HCT116 (cell line): Measurements from ENCODE around the gene PARVB. TPM values are rescaled to one million over a fixed set of nuclear protein-coding genes. Genes with fewer than 3 reads are reported as not detected.

Experiments
- ATAC-seq: fragments of 200-7000 bp; cut with Tn5 transposase; 2 replicates; pipeline ENCODE4 v1.9.1; 2020; ENCODE audit warnings: mild to moderate bottlenecking, moderate library complexity
- BruUV-seq: library from RNA; stranded (reverse); fragments of 400-500 nt; replicated peaks from 2 replicates; lab custom pipeline; 2021; lab: Mats Ljungman, UMichigan
- CTCF ChIA-PET: fragments of 300-600 bp; sonication (Branson Sonifier 250); formaldehyde crosslinking; loops from one replicate; lab custom pipeline; 2021; ENCODE audit warnings: antibody characterized with exemption; lab: Charles Lee
- POLR2A ChIA-PET: fragments of 300-600, 350-600 bp; sonication (Branson Sonifier 250); formaldehyde crosslinking; loops from one replicate; lab custom pipeline; 2021; ENCODE audit warnings: antibody characterized with exemption; lab: Charles Lee
- RAD21 ChIA-PET, 2 experiments: fragments of 300-600 bp; sonication (Branson Sonifier 250); formaldehyde crosslinking; loops; one replicate each; lab custom pipeline; 2023; ENCODE audit warnings: low total read pairs in 2 of 2; ENCODE audit not compliant: uncharacterized antibody in 2 of 2, unreplicated experiment in 2 of 2, low non-redundant PET in 1 of 2; lab: Charles Lee
- DNase-seq: peaks from one replicate; pipeline ENCODE4 v3.0.0-alpha.2; 2010; ENCODE audit warnings: low read depth, low spot score
- H2AFZ ChIP-seq: fragments of 200-600 bp; shearing (Covaris generic), sonication (generic); 2 replicates; pipeline ENCODE4 v1.6.1; 2017; ENCODE audit warnings: low read depth, mixed run types, mixed read lengths, antibody characterized with exemption, low read length; ENCODE audit not compliant: poor library complexity, severe bottlenecking
- H3K27ac ChIP-seq: 2 replicates; pipeline ENCODE4 v1.5.1; 2012; ENCODE audit warnings: low read depth, low read length
- H3K27me3 ChIP-seq: fragments of 200-600 bp; sonication (generic); 2 replicates; pipeline ENCODE4 v1.6.1; 2016; ENCODE audit warnings: mixed run types, low read length, mixed read lengths; ENCODE audit not compliant: insufficient read depth
- H3K36me3 ChIP-seq, 2 experiments: fragments of 200-500 bp in 1 of 2; fragments of 200-600 bp in 1 of 2; sonication (Bioruptor generic) in 1 of 2; sonication (generic) in 1 of 2; 2 replicates each; pipeline versions ENCODE4 v1.5.1 to v1.6.1; 2014 to 2016; ENCODE audit warnings: low read length in 2 of 2, inconsistent platforms in 1 of 2, mixed read lengths in 1 of 2, mixed run types in 1 of 2; ENCODE audit not compliant: insufficient read depth in 2 of 2, control insufficient read depth in 1 of 2
- H3K4me1 ChIP-seq, 2 experiments: fragments of 200-600 bp in 1 of 2; sonication (generic) in 1 of 2; 2 replicates each; pipeline versions ENCODE4 v1.5.1 to v1.6.1; 2012 to 2017; ENCODE audit warnings: low read length in 2 of 2, inconsistent platforms in 1 of 2, mild to moderate bottlenecking in 1 of 2, mixed read lengths in 1 of 2, mixed run types in 1 of 2, moderate library complexity in 1 of 2; ENCODE audit not compliant: insufficient read depth in 2 of 2, control insufficient read depth in 1 of 2
- H3K4me2 ChIP-seq: fragments of 200-600 bp; sonication (generic); 2 replicates; pipeline ENCODE4 v1.6.1; 2017; ENCODE audit warnings: mixed run types, low read length, mixed read lengths
- H3K4me3 ChIP-seq, 2 experiments: fragments of 200-600 bp in 1 of 2; sonication (generic) in 1 of 2; replicated peaks in 1 of 2; 2 replicates each; pipeline ENCODE4 v1.5.1; 2011 to 2016; ENCODE audit warnings: low read length in 2 of 2, control low read depth in 1 of 2, low read depth in 1 of 2, mild to moderate bottlenecking in 1 of 2, mixed read lengths in 1 of 2, mixed run types in 1 of 2
- H3K79me2 ChIP-seq: fragments of 200-600 bp; sonication (generic); 2 replicates; pipeline ENCODE4 v1.6.1; 2017; ENCODE audit warnings: mild to moderate bottlenecking, mixed run types, low read length, moderate library complexity, mixed read lengths; ENCODE audit not compliant: insufficient read depth
- H3K9ac ChIP-seq: fragments of 200-600 bp; sonication (generic); 2 replicates; pipeline ENCODE4 v1.6.1; 2016; ENCODE audit warnings: low read length, mixed read lengths
- H3K9me2 ChIP-seq: fragments of 200-600 bp; sonication (generic), shearing (Covaris generic); 2 replicates; pipeline ENCODE4 v1.6.1; 2017; ENCODE audit warnings: mixed run types, mild to moderate bottlenecking, moderate library complexity; ENCODE audit not compliant: insufficient read depth
- H3K9me3 ChIP-seq, 2 experiments: fragments of 200-500 bp in 1 of 2; fragments of 200-600 bp in 1 of 2; sonication (Bioruptor generic) in 1 of 2; sonication (generic) in 1 of 2; 2 replicates each; pipeline ENCODE4 v1.6.1; 2014 to 2017; ENCODE audit warnings: low read length in 2 of 2, mixed read lengths in 2 of 2, inconsistent platforms in 1 of 2, low read depth in 1 of 2, mild to moderate bottlenecking in 1 of 2, mixed run types in 1 of 2, moderate library complexity in 1 of 2; ENCODE audit not compliant: control insufficient read depth in 1 of 2, insufficient read depth in 1 of 2
- H4K20me1 ChIP-seq: fragments of 200-600 bp; sonication (generic), shearing (Covaris generic); 2 replicates; pipeline ENCODE4 v1.6.1; 2017; ENCODE audit warnings: mixed run types, mild to moderate bottlenecking, moderate library complexity; ENCODE audit not compliant: insufficient read depth
- CEBPB ChIP-seq: IDR thresholded peaks from 2 replicates; pipeline ENCODE4 v1.6.1; 2012; ENCODE audit warnings: low read depth
- EGR1 ChIP-seq: IDR thresholded peaks from 2 replicates; pipeline ENCODE4 v1.6.1; 2012; ENCODE audit warnings: low read depth
- ELF1 ChIP-seq: IDR thresholded peaks from 2 replicates; pipeline ENCODE4 v1.6.1; 2012; ENCODE audit warnings: low read depth, borderline replicate concordance
- EZH2 ChIP-seq: fragments of 200-600 bp; sonication (generic); IDR thresholded peaks from 2 replicates; pipeline ENCODE4 v1.6.1; 2017; ENCODE audit warnings: antibody characterized with exemption, mixed run types
- FOSL1 ChIP-seq: IDR thresholded peaks from 2 replicates; pipeline ENCODE4 v1.6.1; 2012; ENCODE audit warnings: low read depth
- JUND ChIP-seq: IDR thresholded peaks from 2 replicates; pipeline ENCODE4 v1.6.1; 2012
- POLR2AphosphoS5 ChIP-seq: IDR thresholded peaks from 2 replicates; pipeline ENCODE4 v1.6.1; 2011; ENCODE audit warnings: mild to moderate bottlenecking, low read depth, low read length, moderate library complexity
- RAD21 ChIP-seq: IDR thresholded peaks from 2 replicates; pipeline ENCODE4 v1.6.1; 2012; ENCODE audit warnings: low read depth, mild to moderate bottlenecking
- SIN3A ChIP-seq: IDR thresholded peaks from 2 replicates; pipeline ENCODE4 v1.6.1; 2012; ENCODE audit warnings: low read depth
- SP1 ChIP-seq: IDR thresholded peaks from 2 replicates; pipeline ENCODE4 v1.6.1; 2012; ENCODE audit warnings: low read depth
- SRF ChIP-seq: IDR thresholded peaks from 2 replicates; pipeline ENCODE4 v1.6.1; 2012; ENCODE audit warnings: low read depth
- YY1 ChIP-seq: IDR thresholded peaks from 2 replicates; pipeline ENCODE4 v1.6.1; 2011; ENCODE audit warnings: low read length, low read depth, moderate library complexity, mild to moderate bottlenecking; ENCODE audit not compliant: insufficient replicate concordance; ENCODE audit errors: extremely low read depth
- intact Hi-C: fragments of 100-400 bp; cut with micrococcal nuclease; formaldehyde crosslinking; loops from 2 replicates; pipeline ENCODE4 v1.10.0; 2022
- total RNA-seq: library from RNA; stranded (reverse); gene quantifications from one replicate; pipeline ENCODE4 v1.2.1, GENCODE V29; 2021; ENCODE audit not compliant: unreplicated experiment
- TF ChIP-seq, protein P1 (sequence below): IDR thresholded peaks from 2 replicates; pipeline ENCODE4 v1.6.1; 2011; ENCODE audit warnings: mild to moderate bottlenecking, low read length, moderate library complexity; ENCODE audit not compliant: insufficient replicate concordance; ENCODE audit errors: extremely low read depth
- TF ChIP-seq, protein P2 (sequence below): IDR thresholded peaks from 2 replicates; pipeline ENCODE4 v1.6.1; 2012; ENCODE audit warnings: low read depth
- TF ChIP-seq, protein P3 (sequence below): IDR thresholded peaks from 2 replicates; pipeline ENCODE4 v1.6.1; 2012
- TF ChIP-seq, protein P4 (sequence below): IDR thresholded peaks from 2 replicates; pipeline ENCODE4 v1.6.1; 2012

Gene PARVB
- total RNA-seq, 1 experiment from 2014 or later, result 21.4 TPM

DNA sequence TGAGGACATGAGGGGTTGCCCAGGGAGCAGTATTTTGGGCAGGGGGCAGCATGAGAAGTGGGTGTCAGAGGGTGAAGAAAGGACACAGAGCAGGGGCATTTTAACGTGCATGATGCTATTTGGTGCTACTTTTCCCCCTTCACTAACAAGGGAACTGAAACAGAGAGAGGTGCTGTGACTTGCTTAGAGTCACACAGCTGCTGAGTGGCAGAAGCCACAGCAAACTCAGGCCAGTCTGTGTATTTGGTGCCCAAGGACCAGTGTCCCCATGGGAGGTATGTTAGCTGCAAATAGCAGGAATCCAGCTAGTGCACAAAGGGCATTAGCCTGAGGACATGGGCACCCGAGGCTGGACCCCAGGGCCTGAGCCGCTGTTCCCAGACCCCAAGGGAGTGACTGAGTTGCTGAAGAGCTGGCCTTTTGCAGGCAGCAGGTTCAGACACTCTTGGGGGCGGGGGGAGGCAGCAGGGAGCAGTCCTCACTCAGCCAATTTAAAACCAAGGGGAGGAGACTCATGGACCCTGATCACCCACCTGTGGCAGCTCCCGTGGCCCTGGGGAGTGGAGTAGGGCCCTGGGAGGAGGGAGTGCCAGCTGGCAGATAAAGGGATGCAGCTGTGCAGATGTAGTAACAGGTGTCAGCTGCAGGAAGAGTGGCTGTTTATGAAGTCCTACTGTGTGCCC lies 171.2 kb downstream of the PARVB start:
- CTCF ChIA-PET, result interaction anchor here (1.2 kb wide), 1 partner anchor 109 kb away, joined by 3 read pairs; no protein-coding TSS in a partner anchor
- H3K4me2 ChIP-seq, result no peak overlapping the region

More for the DNA sequence above, 171.2 kb downstream of the PARVB start:
- Histone ChIP-seq H3K9me3 (no peaks in the 10 kb centered on the region), H3K27me3 (peaks cover 32% of the 10 kb centered on the region), H2AFZ (no peak overlapping the region), H3K27ac (no peak overlapping the region), H3K9ac (no peak overlapping the region), H3K4me3 (no peak overlapping the region), H3K4me1 (peaks cover 4 to 16% of the 10 kb centered on the region in 2 experiments; a peak in 3 of 4 replicates), H3K79me2 (no peaks in the 10 kb centered on the region), H3K9me2 (no peaks in the 10 kb centered on the region), H3K36me3 (no peaks in the 10 kb centered on the region), H4K20me1 (no peaks in the 10 kb centered on the region)
- intact Hi-C loops, result no loop called here
- ChIA-PET RAD21 (no interaction called here), POLR2A (no interaction called here)
- no TSS peak for BruUV-seq
- no peak for ATAC-seq
- no peak for DNase-seq
- TF ChIP-seq ELF1 (no peak), SP1 (no peak), EZH2 (no peak), RAD21 (no peak), SRF (no peak), POLR2AphosphoS5 (no peak), CEBPB (no peak), EGR1 (no peak), YY1 (no peak), SIN3A (no peak), JUND (no peak), FOSL1 (no peak)
- TF ChIP-seq, protein P1, sequence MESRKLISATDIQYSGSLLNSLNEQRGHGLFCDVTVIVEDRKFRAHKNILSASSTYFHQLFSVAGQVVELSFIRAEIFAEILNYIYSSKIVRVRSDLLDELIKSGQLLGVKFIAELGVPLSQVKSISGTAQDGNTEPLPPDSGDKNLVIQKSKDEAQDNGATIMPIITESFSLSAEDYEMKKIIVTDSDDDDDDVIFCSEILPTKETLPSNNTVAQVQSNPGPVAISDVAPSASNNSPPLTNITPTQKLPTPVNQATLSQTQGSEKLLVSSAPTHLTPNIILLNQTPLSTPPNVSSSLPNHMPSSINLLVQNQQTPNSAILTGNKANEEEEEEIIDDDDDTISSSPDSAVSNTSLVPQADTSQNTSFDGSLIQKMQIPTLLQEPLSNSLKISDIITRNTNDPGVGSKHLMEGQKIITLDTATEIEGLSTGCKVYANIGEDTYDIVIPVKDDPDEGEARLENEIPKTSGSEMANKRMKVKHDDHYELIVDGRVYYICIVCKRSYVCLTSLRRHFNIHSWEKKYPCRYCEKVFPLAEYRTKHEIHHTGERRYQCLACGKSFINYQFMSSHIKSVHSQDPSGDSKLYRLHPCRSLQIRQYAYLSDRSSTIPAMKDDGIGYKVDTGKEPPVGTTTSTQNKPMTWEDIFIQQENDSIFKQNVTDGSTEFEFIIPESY, result no peak
- TF ChIP-seq, protein P2, sequence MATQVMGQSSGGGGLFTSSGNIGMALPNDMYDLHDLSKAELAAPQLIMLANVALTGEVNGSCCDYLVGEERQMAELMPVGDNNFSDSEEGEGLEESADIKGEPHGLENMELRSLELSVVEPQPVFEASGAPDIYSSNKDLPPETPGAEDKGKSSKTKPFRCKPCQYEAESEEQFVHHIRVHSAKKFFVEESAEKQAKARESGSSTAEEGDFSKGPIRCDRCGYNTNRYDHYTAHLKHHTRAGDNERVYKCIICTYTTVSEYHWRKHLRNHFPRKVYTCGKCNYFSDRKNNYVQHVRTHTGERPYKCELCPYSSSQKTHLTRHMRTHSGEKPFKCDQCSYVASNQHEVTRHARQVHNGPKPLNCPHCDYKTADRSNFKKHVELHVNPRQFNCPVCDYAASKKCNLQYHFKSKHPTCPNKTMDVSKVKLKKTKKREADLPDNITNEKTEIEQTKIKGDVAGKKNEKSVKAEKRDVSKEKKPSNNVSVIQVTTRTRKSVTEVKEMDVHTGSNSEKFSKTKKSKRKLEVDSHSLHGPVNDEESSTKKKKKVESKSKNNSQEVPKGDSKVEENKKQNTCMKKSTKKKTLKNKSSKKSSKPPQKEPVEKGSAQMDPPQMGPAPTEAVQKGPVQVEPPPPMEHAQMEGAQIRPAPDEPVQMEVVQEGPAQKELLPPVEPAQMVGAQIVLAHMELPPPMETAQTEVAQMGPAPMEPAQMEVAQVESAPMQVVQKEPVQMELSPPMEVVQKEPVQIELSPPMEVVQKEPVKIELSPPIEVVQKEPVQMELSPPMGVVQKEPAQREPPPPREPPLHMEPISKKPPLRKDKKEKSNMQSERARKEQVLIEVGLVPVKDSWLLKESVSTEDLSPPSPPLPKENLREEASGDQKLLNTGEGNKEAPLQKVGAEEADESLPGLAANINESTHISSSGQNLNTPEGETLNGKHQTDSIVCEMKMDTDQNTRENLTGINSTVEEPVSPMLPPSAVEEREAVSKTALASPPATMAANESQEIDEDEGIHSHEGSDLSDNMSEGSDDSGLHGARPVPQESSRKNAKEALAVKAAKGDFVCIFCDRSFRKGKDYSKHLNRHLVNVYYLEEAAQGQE, result no peak
- TF ChIP-seq, protein P3, sequence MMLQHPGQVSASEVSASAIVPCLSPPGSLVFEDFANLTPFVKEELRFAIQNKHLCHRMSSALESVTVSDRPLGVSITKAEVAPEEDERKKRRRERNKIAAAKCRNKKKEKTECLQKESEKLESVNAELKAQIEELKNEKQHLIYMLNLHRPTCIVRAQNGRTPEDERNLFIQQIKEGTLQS, result no peak
- TF ChIP-seq, protein P4, sequence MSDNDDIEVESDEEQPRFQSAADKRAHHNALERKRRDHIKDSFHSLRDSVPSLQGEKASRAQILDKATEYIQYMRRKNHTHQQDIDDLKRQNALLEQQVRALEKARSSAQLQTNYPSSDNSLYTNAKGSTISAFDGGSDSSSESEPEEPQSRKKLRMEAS, result no peak
